Midbrain (tissue), 1 donor: ENCODE data around the gene SPC25.
"Not testable (repeated sequence)": the region's sequence is repeated elsewhere in the genome, so short reads cannot be mapped to it uniquely, and the experiment has no call there.

ENCODE experiments used
- DNase-seq: peaks from one replicate; lab custom pipeline; 2025; lab: John Stamatoyannopoulos, UW

Gene SPC25

GRCh38 chr2:168901003-168901402 is 10.8 kb upstream of the SPC25 start, which contains the start of gene G6PC2:
Gene G6PC2 (plus strand): TSS chr2:168901291. CDS start chr2:168901332, 41 bp downstream.
- DNase-seq = no peak

GRCh38 chr2:168897449-168897848 is 7.2 kb upstream of the SPC25 start:
- DNase-seq = no peak

GRCh38 chr2:168896783-168897182 is 6.6 kb upstream of the SPC25 start:
- DNase-seq = no peak

- no peak for DNase-seq
Measured at GRCh38 chr2:168895771-168896170, 5.5 kb upstream of the SPC25 start.

- DNase-seq = no peak
Measured at GRCh38 chr2:168894720-168895119, 4.5 kb upstream of the SPC25 start.

GRCh38 chr2:168894101-168894500 is 3.9 kb upstream of the SPC25 start:
- DNase-seq = no peak

GRCh38 chr2:168892327-168892726 is 2.1 kb upstream of the SPC25 start:
- DNase-seq = no peak

- DNase-seq = no peak
Measured at GRCh38 chr2:168889635-168890005, 610 bp downstream of the SPC25 start.

- DNase-seq = no peak
Measured at GRCh38 chr2:168884975-168885374, 5.3 kb downstream of the SPC25 start.

GRCh38 chr2:168882163-168882562 is 8.1 kb downstream of the SPC25 start:
- not testable (repeated sequence) for DNase-seq

- no peak for DNase-seq
Measured at GRCh38 chr2:168874368-168875054, 15.7 kb downstream of the SPC25 start.

- DNase-seq = not testable (repeated sequence)
Measured at GRCh38 chr2:168870824-168871223, 19.4 kb downstream of the SPC25 start.

GRCh38 chr2:168870369-168870768 is 19.9 kb downstream of the SPC25 start:
- not testable (repeated sequence) for DNase-seq

GRCh38 chr2:168867164-168867563 is 23.1 kb downstream of the SPC25 start:
- DNase-seq = not testable (repeated sequence)

GRCh38 chr2:168858146-168858545 is 32.1 kb downstream of the SPC25 start:
- DNase-seq = no peak

- DNase-seq = no peak
Measured at GRCh38 chr2:168855601-168856000, 34.6 kb downstream of the SPC25 start.

GRCh38 chr2:168854651-168855050 is 35.6 kb downstream of the SPC25 start:
- no peak for DNase-seq

GRCh38 chr2:168853471-168853870 is 36.8 kb downstream of the SPC25 start:
- DNase-seq = no peak

- DNase-seq = no peak
Measured at GRCh38 chr2:168852481-168852880, 37.7 kb downstream of the SPC25 start.

- no peak for DNase-seq
Measured at GRCh38 chr2:168851674-168852320, 38.4 kb downstream of the SPC25 start.

GRCh38 chr2:168850846-168851245 is 39.4 kb downstream of the SPC25 start:
- DNase-seq = no peak

- no peak for DNase-seq
Measured at GRCh38 chr2:168849610-168850009, 40.6 kb downstream of the SPC25 start.

- DNase-seq = no peak
Measured at GRCh38 chr2:168848225-168848624, 42.0 kb downstream of the SPC25 start.

- no peak for DNase-seq
Measured at GRCh38 chr2:168843253-168843652, 47.0 kb downstream of the SPC25 start.
